Fibroblast of lung (primary cell): ENCODE measurements around the gene CLDN9. TPM values are rescaled to one million over a fixed set of nuclear protein-coding genes. Genes with fewer than 3 reads are reported as not detected.

Source experiments
- DNase-seq, 2 donors: peaks; one replicate each; pipeline versions ENCODE4 v3.0.0 to v3.0.0-alpha.2; 2010; ENCODE audit warnings: low read depth in 2 of 2
- H2AFZ ChIP-seq: 2 replicates; pipeline ENCODE4 v1.5.1; 2012; ENCODE audit warnings: low read length, control low read depth, inconsistent platforms
- H3K27ac ChIP-seq: 2 replicates; pipeline ENCODE4 v1.5.1; 2011; ENCODE audit warnings: low read length, control low read depth; ENCODE audit not compliant: insufficient read depth
- H3K27me3 ChIP-seq: 2 replicates; pipeline ENCODE4 v1.5.1; 2011; ENCODE audit warnings: mild to moderate bottlenecking, low read length; ENCODE audit not compliant: control insufficient read depth, insufficient read depth
- H3K36me3 ChIP-seq: 2 replicates; pipeline ENCODE4 v1.5.1; 2011; ENCODE audit warnings: low read length; ENCODE audit not compliant: control insufficient read depth, insufficient read depth
- H3K4me1 ChIP-seq: 2 replicates; pipeline ENCODE4 v1.5.1; 2011; ENCODE audit warnings: low read length; ENCODE audit not compliant: control insufficient read depth, insufficient read depth; ENCODE audit errors: extremely low read depth
- H3K4me2 ChIP-seq: 2 replicates; pipeline ENCODE4 v1.5.1; 2011; ENCODE audit warnings: low read length, control low read depth; ENCODE audit not compliant: insufficient read depth; ENCODE audit errors: extremely low read depth
- H3K4me3 ChIP-seq, 4 experiments: fragments of 200-600 bp in 1 of 4; sonication (generic) in 1 of 4; replicated peaks in 1 of 4; 2 replicates each; pipeline ENCODE4 v1.5.1; 2011 to 2016; ENCODE audit warnings: low read length in 4 of 4, low read depth in 3 of 4, mild to moderate bottlenecking in 3 of 4, control low read depth in 2 of 4, inconsistent platforms in 1 of 4, mixed read lengths in 1 of 4; ENCODE audit not compliant: insufficient read depth in 1 of 4; ENCODE audit errors: control extremely low read depth in 1 of 4
- H3K79me2 ChIP-seq: 2 replicates; pipeline ENCODE4 v1.5.1; 2012; ENCODE audit warnings: mild to moderate bottlenecking, low read length, inconsistent platforms; ENCODE audit not compliant: control insufficient read depth, insufficient read depth
- H3K9ac ChIP-seq: 2 replicates; pipeline ENCODE4 v1.5.1; 2011; ENCODE audit warnings: mild to moderate bottlenecking, low read length, control low read depth; ENCODE audit not compliant: insufficient read depth
- H3K9me3 ChIP-seq: 2 replicates; pipeline ENCODE4 v1.5.1; 2012; ENCODE audit warnings: low read depth, low read length; ENCODE audit not compliant: control insufficient read depth, insufficient read depth
- H4K20me1 ChIP-seq: 2 replicates; pipeline ENCODE4 v1.5.1; 2011; ENCODE audit warnings: low read length; ENCODE audit not compliant: control insufficient read depth, insufficient read depth; ENCODE audit errors: extremely low read depth
- CTCF ChIP-seq, 2 donors: IDR thresholded peaks in 1 of 2; conservative IDR thresholded peaks in 1 of 2; 1 replicate in 1 of 2; 2 replicates in 1 of 2; pipeline ENCODE4 v1.5.1; 2011 to 2012; ENCODE audit warnings: low read length in 2 of 2, control low read depth in 1 of 2, inconsistent platforms in 1 of 2, low read depth in 1 of 2, mild to moderate bottlenecking in 1 of 2
- EZH2 ChIP-seq: IDR thresholded peaks from 2 replicates; pipeline ENCODE4 v1.5.1; 2012; ENCODE audit warnings: low read length, control low read depth, mild to moderate bottlenecking; ENCODE audit errors: missing control alignments
- polyA plus RNA-seq, 2 donors: library from polyadenylated mRNA; depleted of rRNA in 1 of 2; stranded (reverse) in 1 of 2; unstranded in 1 of 2; fragments of >200 nt; gene quantifications; 2 replicates each; pipeline ENCODE4 v1.2.1, GENCODE V29; 2011 to 2012; ENCODE audit warnings: missing spikeins in 1 of 2
- total RNA-seq: library from RNA; depleted of rRNA; stranded (reverse); fragments of >200 nt; gene quantifications from 2 replicates; pipeline ENCODE4 v1.2.1, GENCODE V29; 2014

The CLDN9 gene
- total and polyA plus RNA-seq, 2 donors (not counting 1 experiment from before 2014, with no cell fraction given), result not detected

DNA sequence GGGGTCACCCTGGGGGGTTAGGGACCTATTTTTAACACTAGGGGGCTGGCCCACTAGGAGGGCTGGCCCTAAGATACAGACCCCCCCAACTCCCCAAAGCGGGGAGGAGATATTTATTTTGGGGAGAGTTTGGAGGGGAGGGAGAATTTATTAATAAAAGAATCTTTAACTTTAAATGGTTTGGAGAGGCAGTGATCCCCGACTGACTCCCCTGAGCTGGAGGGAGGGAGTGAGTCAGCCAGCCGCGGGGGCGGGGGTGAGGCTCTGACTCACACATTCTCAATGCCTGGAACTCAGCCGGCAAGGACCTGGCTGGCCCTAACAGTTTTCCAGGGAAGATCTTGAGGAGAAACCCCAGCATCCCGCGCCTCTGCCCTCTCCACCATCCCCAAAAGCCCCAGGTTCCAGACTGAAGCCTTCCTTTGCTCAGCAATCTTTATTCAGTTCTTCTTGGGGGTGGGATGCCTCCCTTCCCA lies 9.5 kb downstream of the CLDN9 start:
- H2AFZ ChIP-seq, result no peak overlapping the region
- peak overlapping the region; percentile 68 to 100 (median 96) for H3K4me3 ChIP-seq
- H3K9ac ChIP-seq, result peak overlapping the region; percentile 99
- TF ChIP-seq CTCF (conservative IDR thresholded peaks at IDR 0.05 in 1 of 2, IDR thresholded peaks at IDR 0.05 in 1 of 2; ENCODE audit: low read depth in 1 of 2, low read length in 2 of 2) (no peak), EZH2 (no peak)
- H3K9me3 ChIP-seq, result no peaks in the 10 kb centered on the region
- H3K27me3 ChIP-seq, result no peaks in the 10 kb centered on the region
- H3K79me2 ChIP-seq, result peaks cover 2% of the 10 kb centered on the region
- DNase-seq, result peak; percentile 93 to 96
- peak overlapping the region; percentile 99 for H3K27ac ChIP-seq
- H3K4me1 ChIP-seq, result peaks cover 7% of the 10 kb centered on the region
- H3K4me2 ChIP-seq, result peak overlapping the region; percentile 99
- no peaks in the 10 kb centered on the region for H4K20me1 ChIP-seq
- peaks cover 24% of the 10 kb centered on the region for H3K36me3 ChIP-seq

DNA sequence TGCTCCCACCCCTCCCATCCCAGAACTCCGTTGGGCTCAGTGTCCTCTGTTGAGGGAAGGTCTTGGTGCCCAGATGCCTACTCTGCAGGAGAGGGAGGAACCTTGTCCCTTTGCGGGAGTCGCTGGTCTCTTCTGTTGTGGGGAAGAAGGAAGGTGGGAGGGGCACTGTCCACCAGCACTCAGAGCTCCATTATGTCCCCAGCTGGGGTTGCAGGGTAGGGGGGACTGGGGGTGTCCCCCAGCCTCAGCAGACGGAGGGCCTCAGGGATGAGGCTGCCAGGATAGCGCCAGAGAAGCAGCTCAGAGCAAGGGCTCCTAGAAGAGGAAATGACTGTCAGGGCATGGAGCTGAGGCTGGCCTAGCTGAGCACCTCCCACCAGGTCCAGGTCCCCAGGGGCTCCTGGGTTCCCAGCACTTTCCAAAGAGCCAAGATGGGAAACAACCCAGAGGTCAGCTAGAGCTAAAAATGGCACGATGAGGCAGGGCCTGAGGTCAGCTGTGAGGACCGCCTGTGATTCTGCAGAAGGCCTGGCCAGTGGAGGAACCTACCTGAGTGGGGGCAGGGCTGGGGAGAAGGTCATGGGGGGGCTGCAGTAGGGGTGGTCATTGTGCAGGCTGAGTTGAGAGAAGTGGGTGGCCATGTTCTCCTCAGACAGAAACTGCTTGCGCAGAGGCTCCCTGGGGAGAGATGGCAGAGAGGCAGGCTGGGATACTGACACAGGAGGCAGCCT lies 10.1 kb downstream of the CLDN9 start:
- peak overlapping the region; percentile 78 for H3K9ac ChIP-seq
- peak overlapping the region; percentile 99 for H3K27ac ChIP-seq
- H3K9me3 ChIP-seq, result no peaks in the 10 kb centered on the region
- H3K4me3 ChIP-seq, result peak overlapping the region; percentile 51 to 100 (median 82)
- peaks cover 2% of the 10 kb centered on the region for H3K79me2 ChIP-seq
- H3K4me1 ChIP-seq, result peaks cover 7% of the 10 kb centered on the region
- H4K20me1 ChIP-seq, result no peaks in the 10 kb centered on the region
- H2AFZ ChIP-seq, result no peak overlapping the region
- H3K27me3 ChIP-seq, result no peaks in the 10 kb centered on the region
- TF ChIP-seq EZH2 (no peak), CTCF (conservative IDR thresholded peaks at IDR 0.05 in 1 of 2, IDR thresholded peaks at IDR 0.05 in 1 of 2; ENCODE audit: low read depth in 1 of 2, low read length in 2 of 2) (no peak)
- H3K4me2 ChIP-seq, result peak overlapping the region; percentile 99
- peak in 1 of 2 donors; percentile 14 for DNase-seq
- peaks cover 25% of the 10 kb centered on the region for H3K36me3 ChIP-seq

- peaks cover 27% of the 10 kb centered on the region for H3K36me3 ChIP-seq
- H3K9ac ChIP-seq, result peak overlapping the region; percentile 78
- no peaks in the 10 kb centered on the region for H3K9me3 ChIP-seq
- no peak overlapping the region for H2AFZ ChIP-seq
- H4K20me1 ChIP-seq, result no peaks in the 10 kb centered on the region
- H3K4me3 ChIP-seq, result peak overlapping the region; percentile 51 to 100 (median 82)
- TF ChIP-seq CTCF (conservative IDR thresholded peaks at IDR 0.05 in 1 of 2, IDR thresholded peaks at IDR 0.05 in 1 of 2; ENCODE audit: low read depth in 1 of 2, low read length in 2 of 2), result no peak
- TF ChIP-seq EZH2, result no peak
- no peaks in the 10 kb centered on the region for H3K27me3 ChIP-seq
- H3K79me2 ChIP-seq, result peaks cover 2% of the 10 kb centered on the region
- peaks cover 7% of the 10 kb centered on the region for H3K4me1 ChIP-seq
- H3K4me2 ChIP-seq, result peak overlapping the region; percentile 99
- peak in 1 of 2 donors; percentile 56 for DNase-seq
- H3K27ac ChIP-seq, result peak overlapping the region; percentile 99
Measured at GRCh38 chr16:3023415-3023668, 10.6 kb downstream of the CLDN9 start.
